IMR-90 (cell line): ENCODE data around the gene ZNFX1. TPM values are rescaled to one million over a fixed set of nuclear protein-coding genes. Genes with fewer than 3 reads are reported as not detected.

Experiments used
- ATAC-seq: fragments of 200-7000 bp; cut with Tn5 transposase; 2 replicates; pipeline ENCODE4 v1.9.1; 2020; ENCODE audit warnings: low read depth, mild to moderate bottlenecking, moderate library complexity
- BruUV-seq: library from RNA; stranded (reverse); fragments of 400-500 nt; replicated peaks from 2 replicates; lab custom pipeline; 2021; lab: Mats Ljungman, UMichigan
- CTCF ChIA-PET: fragments of 300-600 bp; formaldehyde crosslinking; extraction: SDS; loops from one replicate; lab custom pipeline; 2021; ENCODE audit warnings: antibody characterized with exemption; lab: Yijun Ruan, JAX
- POLR2A ChIA-PET: fragments of 300-600 bp; sonication (Branson Sonifier 250); formaldehyde crosslinking; loops from one replicate; lab custom pipeline; 2022; ENCODE audit warnings: antibody characterized with exemption; ENCODE audit not compliant: unreplicated experiment; lab: Charles Lee
- DNase-seq: peaks from one replicate; pipeline ENCODE4 v3.0.0; 2013
- H2AFZ ChIP-seq: replicated peaks from 2 replicates; pipeline ENCODE3; 2013; ENCODE audit warnings: low read length, mild to moderate bottlenecking; ENCODE audit not compliant: poor library complexity
- H2AK5ac ChIP-seq: 2 replicates; pipeline ENCODE4 v1.6.1; 2013; ENCODE audit warnings: low read depth, low read length, inconsistent platforms
- H2AK9ac ChIP-seq: replicated peaks from 2 replicates; pipeline ENCODE3; 2013; ENCODE audit warnings: mild to moderate bottlenecking, low read depth, low read length, moderate library complexity; ENCODE audit not compliant: poor library complexity
- H2BK120ac ChIP-seq: 2 replicates; pipeline ENCODE4 v1.6.1; 2013; ENCODE audit warnings: low read depth, low read length, inconsistent platforms
- H2BK15ac ChIP-seq: 3 replicates; pipeline ENCODE4 v1.6.1; 2013; ENCODE audit warnings: low read depth, low read length, inconsistent platforms
- H2BK20ac ChIP-seq: 2 replicates; pipeline ENCODE4 v1.6.1; 2013; ENCODE audit warnings: low read depth, mild to moderate bottlenecking, inconsistent platforms, low read length, moderate library complexity
- H2BK5ac ChIP-seq: 2 replicates; pipeline ENCODE4 v1.6.1; 2013; ENCODE audit warnings: mild to moderate bottlenecking, low read depth, low read length, inconsistent platforms; ENCODE audit not compliant: poor library complexity, severe bottlenecking
- H3K14ac ChIP-seq: replicated peaks from 2 replicates; pipeline ENCODE4 v1.6.1; 2013; ENCODE audit warnings: low read depth, low read length, inconsistent platforms
- H3K18ac ChIP-seq: 2 replicates; pipeline ENCODE4 v1.6.1; 2013; ENCODE audit warnings: low read depth, low read length, control low read depth
- H3K23ac ChIP-seq: 2 replicates; pipeline ENCODE4 v1.6.1; 2013; ENCODE audit warnings: low read depth, low read length, inconsistent platforms
- H3K27ac ChIP-seq: 2 replicates; pipeline ENCODE4 v1.5.1; 2013; ENCODE audit warnings: mild to moderate bottlenecking, control low read depth, low read length; ENCODE audit not compliant: insufficient read depth
- H3K27me3 ChIP-seq: 2 replicates; pipeline ENCODE4 v1.6.1; 2013; ENCODE audit warnings: low read length; ENCODE audit not compliant: control insufficient read depth, insufficient read depth
- H3K36me3 ChIP-seq: 2 replicates; pipeline ENCODE4 v1.6.1; 2013; ENCODE audit warnings: low read length, mixed read lengths; ENCODE audit not compliant: control insufficient read depth, insufficient read depth
- H3K4ac ChIP-seq: 2 replicates; pipeline ENCODE4 v1.6.1; 2013; ENCODE audit warnings: low read depth, low read length, inconsistent platforms
- H3K4me1 ChIP-seq: 2 replicates; pipeline ENCODE4 v1.6.1; 2013; ENCODE audit warnings: low read length, mixed read lengths; ENCODE audit not compliant: control insufficient read depth, insufficient read depth
- H3K4me2 ChIP-seq: 2 replicates; pipeline ENCODE4 v1.6.1; 2013; ENCODE audit warnings: low read depth, mild to moderate bottlenecking, control low read depth, low read length, moderate library complexity
- H3K4me3 ChIP-seq: 2 replicates; pipeline ENCODE4 v1.5.1; 2013; ENCODE audit warnings: low read depth, mild to moderate bottlenecking, control low read depth, low read length, moderate library complexity; ENCODE audit not compliant: insufficient read depth
- H3K56ac ChIP-seq: 2 replicates; pipeline ENCODE4 v1.6.1; 2013; ENCODE audit warnings: low read length, inconsistent platforms; ENCODE audit not compliant: insufficient read depth; ENCODE audit errors: extremely low read depth
- H3K79me1 ChIP-seq, 2 experiments: 2 replicates each; pipeline ENCODE4 v1.6.1; 2013; ENCODE audit warnings: low read length in 2 of 2, inconsistent platforms in 1 of 2, low read depth in 1 of 2
- H3K9ac ChIP-seq: 2 replicates; pipeline ENCODE4 v1.6.1; 2013; ENCODE audit warnings: low read depth, low read length, control low read depth
- H3K9me1 ChIP-seq: 2 replicates; pipeline ENCODE4 v1.6.1; 2013; ENCODE audit warnings: low read length, inconsistent platforms; ENCODE audit not compliant: insufficient read depth
- H3K9me3 ChIP-seq: 2 replicates; pipeline ENCODE4 v1.6.1; 2013; ENCODE audit warnings: low read length; ENCODE audit not compliant: control insufficient read depth, insufficient read depth
- H4K20me1 ChIP-seq: 2 replicates; pipeline ENCODE4 v1.6.1; 2013; ENCODE audit warnings: low read length, inconsistent platforms; ENCODE audit not compliant: insufficient read depth
- H4K5ac ChIP-seq: 2 replicates; pipeline ENCODE4 v1.6.1; 2013; ENCODE audit warnings: mild to moderate bottlenecking, low read depth, low read length, control low read depth
- H4K8ac ChIP-seq, 2 experiments: 2 replicates each; pipeline ENCODE4 v1.6.1; 2013; ENCODE audit warnings: low read depth in 2 of 2, low read length in 2 of 2, control low read depth in 1 of 2, inconsistent platforms in 1 of 2
- H4K91ac ChIP-seq: 2 replicates; pipeline ENCODE4 v1.6.1; 2013; ENCODE audit warnings: low read depth, low read length, inconsistent platforms; ENCODE audit not compliant: insufficient read depth
- BHLHE40 ChIP-seq: fragments of 150-350 bp; IDR thresholded peaks from 2 replicates; pipeline ENCODE4 v1.6.1; 2016; ENCODE audit warnings: mild to moderate bottlenecking, low read depth, low read length
- CEBPB ChIP-seq: IDR thresholded peaks from 2 replicates; pipeline ENCODE4 v1.6.1; 2012; ENCODE audit warnings: low read depth, low read length, improper control_type of control experiment
- CHD1 ChIP-seq: IDR thresholded peaks from 2 replicates; pipeline ENCODE4 v1.6.1; 2012; ENCODE audit warnings: low read depth, low read length, improper control_type of control experiment
- CTCF ChIP-seq: conservative IDR thresholded peaks from 2 replicates; pipeline ENCODE4 v1.5.1; 2012; ENCODE audit warnings: mild to moderate bottlenecking, low read depth, low read length, improper control_type of control experiment
- FOS ChIP-seq: fragments of 150-350 bp; IDR thresholded peaks from 2 replicates; pipeline ENCODE4 v1.6.1; 2016; ENCODE audit warnings: low read depth, low read length
- MAFK ChIP-seq: IDR thresholded peaks from 2 replicates; pipeline ENCODE4 v1.6.1; 2012; ENCODE audit warnings: low read depth, low read length, improper control_type of control experiment
- MAZ ChIP-seq: IDR thresholded peaks from 2 replicates; pipeline ENCODE4 v1.6.1; 2012; ENCODE audit warnings: low read depth, mild to moderate bottlenecking, low read length, improper control_type of control experiment, moderate library complexity, borderline replicate concordance
- MXI1 ChIP-seq: IDR thresholded peaks from 2 replicates; pipeline ENCODE4 v1.6.1; 2012; ENCODE audit warnings: low read depth, mild to moderate bottlenecking, low read length, moderate library complexity, borderline replicate concordance
- NFE2L2 ChIP-seq: fragments of 150-350 bp; IDR thresholded peaks from 2 replicates; pipeline ENCODE4 v1.6.1; 2016; ENCODE audit warnings: low read depth, mild to moderate bottlenecking, low read length
- POLR2A ChIP-seq: IDR thresholded peaks from 2 replicates; pipeline ENCODE4 v1.6.1; 2012; ENCODE audit warnings: mild to moderate bottlenecking, low read depth, low read length
- RAD21 ChIP-seq: IDR thresholded peaks from 2 replicates; pipeline ENCODE4 v1.6.1; 2012; ENCODE audit warnings: low read length, improper control_type of control experiment
- RCOR1 ChIP-seq: IDR thresholded peaks from 2 replicates; pipeline ENCODE4 v1.6.1; 2012; ENCODE audit warnings: mild to moderate bottlenecking, low read length, improper control_type of control experiment; ENCODE audit not compliant: insufficient replicate concordance
- RFX5 ChIP-seq: IDR thresholded peaks from 2 replicates; pipeline ENCODE4 v1.8.0; 2012; ENCODE audit warnings: low read depth, mild to moderate bottlenecking, low read length, moderate library complexity
- SMC3 ChIP-seq: fragments of 150-350 bp; IDR thresholded peaks from 2 replicates; pipeline ENCODE4 v1.6.1; 2016; ENCODE audit warnings: low read depth, mild to moderate bottlenecking, antibody characterized with exemption, low read length, moderate library complexity
- USF2 ChIP-seq: fragments of 150-350 bp; IDR thresholded peaks from 2 replicates; pipeline ENCODE4 v1.6.1; 2017; ENCODE audit warnings: mild to moderate bottlenecking, antibody characterized with exemption, low read length, low read depth
- WGBS, 2 experiments: methylation state at CpG; one replicate each; pipeline versions ENCODE4 v1.1.5 to v1.1.7; 2013; ENCODE audit warnings: missing lambda C conversion rate in 2 of 2; ENCODE audit not compliant: insufficient read length in 1 of 2; ENCODE audit errors: extremely low coverage in 2 of 2; 5-methylcytosine and 5-hydroxymethylcytosine counted together
- dilution Hi-C: fragments of 300-500 bp; cut with HindIII; formaldehyde crosslinking; loops from one replicate; pipeline ENCODE4 v1.14.3; 2018; ENCODE audit warnings: low sequenced_read_pairs; ENCODE audit not compliant: unreplicated experiment
- in situ Hi-C: fragments of 300-500 bp; cut with MboI; formaldehyde crosslinking; loops from 3 replicates; pipeline ENCODE4 v1.14.3; 2019; ENCODE audit warnings: low sequenced_read_pairs, inconsistent platforms, mixed read lengths
- intact Hi-C: fragments of 100-400 bp; cut with micrococcal nuclease; formaldehyde crosslinking; loops from 2 replicates; pipeline ENCODE4 v1.10.0; 2022
- polyA plus RNA-seq, 3 experiments: library from polyadenylated mRNA; depleted of rRNA; stranded (reverse); fragments of >200 nt; gene quantifications; 2 replicates each; pipeline ENCODE4 v1.2.3, GENCODE V29; 2012; ENCODE audit warnings: low replicate concordance in 1 of 3
- total RNA-seq: library from RNA; depleted of rRNA; stranded (reverse); fragments of >200 nt; gene quantifications from 2 replicates; pipeline ENCODE4 v1.2.3, GENCODE V29; 2012

ZNFX1 gene
- total and polyA plus RNA-seq, 2 of the 4 experiments (the other 2 are of a cell fraction), result 10.9 to 60.9 TPM

GRCh38 chr20:49219091-49219923 is 58.5 kb downstream of the ZNFX1 start, which contains the start of gene DDX27:
Gene DDX27, plus strand, starts transcription at chr20:49219416. Its CDS starts 33 bp downstream, at chr20:49219449.
- Histone ChIP-seq H3K27me3 (no peaks in the 10 kb centered on the region), H4K8ac (peak within 1 kb of the TSS; percentile 72 to 98), H3K79me1 (peaks cover 8 to 28% of the 10 kb centered on the region in 2 experiments; a peak in 3 of 4 replicates), H3K36me3 (peaks cover 19% of the 10 kb centered on the region), H3K27ac (peak within 1 kb of the TSS; percentile 85), H2AK5ac (peak within 1 kb of the TSS; percentile 94), H3K4me2 (peak within 1 kb of the TSS; percentile 91), H4K5ac (peak within 1 kb of the TSS; percentile 88), H3K23ac (peak within 1 kb of the TSS; percentile 90), H3K9me1 (no peaks in the 10 kb centered on the region), H2BK5ac (peak within 1 kb of the TSS; percentile 85), H3K9ac (peak within 1 kb of the TSS; percentile 91), H4K91ac (peak within 1 kb of the TSS; percentile 82), H2BK120ac (peak within 1 kb of the TSS; percentile 71), H4K20me1 (no peaks in the 10 kb centered on the region), H3K56ac (peak within 1 kb of the TSS; percentile 84), H2BK20ac (no peak within 1 kb of the TSS), H3K14ac (peak within 1 kb of the TSS; percentile 97), H2BK15ac (peak within 1 kb of the TSS; percentile 1; the same call in 1 of the 3 replicates), H3K4me3 (peak within 1 kb of the TSS; percentile 76), H2AFZ (peak within 1 kb of the TSS; percentile 97), H3K9me3 (no peaks in the 10 kb centered on the region), H3K4ac (peak within 1 kb of the TSS; percentile 93), H3K18ac (peak within 1 kb of the TSS; percentile 72), H3K4me1 (peaks cover 4% of the 10 kb centered on the region; the same call in 1 of the 2 replicates), H2AK9ac (peak within 1 kb of the TSS; percentile 95)
- WGBS, 2 experiments, result 1% methylated on average over 16 of the region's 46 CpGs; no CpG with 5 or more reads in 1 of the 2 experiments
- ChIA-PET POLR2A (no interaction called here), CTCF (interaction anchor here (0.5 to 1.1 kb wide), 2 partner anchors 22 to 87 kb away, joined by 3 to 4 read pairs; no protein-coding TSS in a partner anchor)
- peak; percentile 90 for ATAC-seq
- intact Hi-C loops (loop anchor here (5.0 kb wide), 1 partner anchor 577 kb away; no protein-coding TSS in a partner anchor), dilution Hi-C loops (no loop called here), in situ Hi-C loops (loop anchor here (5.0 kb wide), 1 partner anchor 87 kb away; no protein-coding TSS in a partner anchor)
- peak; percentile 99 for DNase-seq
- TSS peak; percentile 61 for BruUV-seq
- TF ChIP-seq CTCF (no peak), CHD1 (no peak), USF2 (no peak), MAFK (peak; percentile 45), NFE2L2 (no peak), BHLHE40 (0 out of 2 replicates have a peak, but pooled peaks have one; percentile 14), SMC3 (no peak), RAD21 (no peak), CEBPB (peak; percentile 99), POLR2A (peak; percentile 86), MAZ (peak; percentile 74; the same call in 1 of the 2 replicates), RCOR1 (no peak), MXI1 (peak; percentile 93; the same call in 1 of the 2 replicates), FOS (peak; percentile 30; the same call in 1 of the 2 replicates), RFX5 (no peak)
